ENCODE results near the gene PDE9A. TPM values are rescaled to one million over a fixed set of nuclear protein-coding genes. Genes with fewer than 3 reads are reported as not detected.

Gene PDE9A
- 10 to 100 TPM in 1 of 4 donors, 1 to 10 TPM in 2, under 1 TPM in 1; 0.59 to 15.0 (median 6.9) TPM for total RNA-seq

GRCh38 chr21:42653231-42654061, at the start of gene PDE9A:
PDE9A (plus strand) TSS chr21:42653621; CDS start chr21:42653815, 194 bp downstream.
- peak within 1 kb of the TSS; percentile 49 to 56 for H3K4me3 ChIP-seq
- H3K27ac ChIP-seq, result peak within 1 kb of the TSS; percentile 79 to 85
- H3K36me3 ChIP-seq, result no peaks in the 10 kb centered on the region
- H3K9me3 ChIP-seq, result no peaks in the 10 kb centered on the region
- intact Hi-C loops (cut with DNase I; ENCODE audit: low total_unique reads), result no loop called here
- DNase-seq, result peak; percentile 34 to 41
- TF ChIP-seq POLR2A (IDR thresholded peaks at IDR 0.05), result no peak
- TF ChIP-seq, protein P1, sequence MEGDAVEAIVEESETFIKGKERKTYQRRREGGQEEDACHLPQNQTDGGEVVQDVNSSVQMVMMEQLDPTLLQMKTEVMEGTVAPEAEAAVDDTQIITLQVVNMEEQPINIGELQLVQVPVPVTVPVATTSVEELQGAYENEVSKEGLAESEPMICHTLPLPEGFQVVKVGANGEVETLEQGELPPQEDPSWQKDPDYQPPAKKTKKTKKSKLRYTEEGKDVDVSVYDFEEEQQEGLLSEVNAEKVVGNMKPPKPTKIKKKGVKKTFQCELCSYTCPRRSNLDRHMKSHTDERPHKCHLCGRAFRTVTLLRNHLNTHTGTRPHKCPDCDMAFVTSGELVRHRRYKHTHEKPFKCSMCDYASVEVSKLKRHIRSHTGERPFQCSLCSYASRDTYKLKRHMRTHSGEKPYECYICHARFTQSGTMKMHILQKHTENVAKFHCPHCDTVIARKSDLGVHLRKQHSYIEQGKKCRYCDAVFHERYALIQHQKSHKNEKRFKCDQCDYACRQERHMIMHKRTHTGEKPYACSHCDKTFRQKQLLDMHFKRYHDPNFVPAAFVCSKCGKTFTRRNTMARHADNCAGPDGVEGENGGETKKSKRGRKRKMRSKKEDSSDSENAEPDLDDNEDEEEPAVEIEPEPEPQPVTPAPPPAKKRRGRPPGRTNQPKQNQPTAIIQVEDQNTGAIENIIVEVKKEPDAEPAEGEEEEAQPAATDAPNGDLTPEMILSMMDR (IDR thresholded peaks at IDR 0.05), result no peak
- H3K27me3 ChIP-seq, result no peaks in the 10 kb centered on the region
- no peaks in the 10 kb centered on the region for H3K4me1 ChIP-seq

GRCh38 chr21:42607102-42607501, 46.3 kb upstream of the PDE9A start:
- no peak for DNase-seq
- Histone ChIP-seq H3K4me1 (no peaks in the 10 kb centered on the region), H3K27me3 (no peaks in the 10 kb centered on the region), H3K9me3 (peaks cover 0 to 2% of the 10 kb centered on the region in 2 donors), H3K27ac (no peak overlapping the region), H3K36me3 (no peaks in the 10 kb centered on the region), H3K4me3 (no peak overlapping the region)
- TF ChIP-seq, protein P1 (IDR thresholded peaks at IDR 0.05), result no peak
- TF ChIP-seq POLR2A (IDR thresholded peaks at IDR 0.05), result no peak
- intact Hi-C loops (cut with DNase I; ENCODE audit: low total_unique reads), result no loop called here

DNA sequence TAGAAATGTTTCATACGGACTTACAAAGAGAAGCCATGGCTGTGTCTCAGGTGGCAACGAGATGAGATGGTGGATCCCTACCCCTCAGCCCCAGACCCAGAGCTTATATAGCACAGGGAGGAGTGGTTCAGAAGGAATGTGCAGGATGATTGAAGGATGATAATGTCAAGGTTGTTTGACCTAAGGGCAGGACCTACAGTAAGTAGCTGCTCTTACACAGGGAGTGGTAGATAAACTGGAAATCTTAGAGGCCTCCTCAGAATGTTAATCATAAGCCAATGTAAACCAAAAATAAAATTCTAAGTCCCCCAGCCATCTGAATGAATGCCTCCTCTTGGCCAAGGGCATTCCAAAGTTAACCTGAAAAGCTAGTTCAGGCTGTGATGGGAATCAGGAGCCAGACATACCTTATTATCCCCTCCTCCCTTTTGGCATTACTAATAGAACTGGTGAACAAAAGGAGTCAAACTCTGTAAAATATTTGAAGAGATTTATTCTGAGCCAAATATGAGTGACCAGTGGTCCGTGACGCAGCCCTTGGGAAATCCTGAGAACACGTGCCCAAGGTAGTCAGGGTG, 45.8 kb upstream of the PDE9A start:
- Histone ChIP-seq H3K4me3 (no peak overlapping the region), H3K9me3 (peaks cover 0 to 4% of the 10 kb centered on the region in 2 donors), H3K36me3 (no peaks in the 10 kb centered on the region), H3K4me1 (no peaks in the 10 kb centered on the region), H3K27ac (no peak overlapping the region), H3K27me3 (no peaks in the 10 kb centered on the region)
- DNase-seq, result no peak
- TF ChIP-seq, protein P1 (IDR thresholded peaks at IDR 0.05), result no peak
- no peak for TF ChIP-seq POLR2A (IDR thresholded peaks at IDR 0.05)
- intact Hi-C loops (cut with DNase I; ENCODE audit: low total_unique reads), result no loop called here

DNA sequence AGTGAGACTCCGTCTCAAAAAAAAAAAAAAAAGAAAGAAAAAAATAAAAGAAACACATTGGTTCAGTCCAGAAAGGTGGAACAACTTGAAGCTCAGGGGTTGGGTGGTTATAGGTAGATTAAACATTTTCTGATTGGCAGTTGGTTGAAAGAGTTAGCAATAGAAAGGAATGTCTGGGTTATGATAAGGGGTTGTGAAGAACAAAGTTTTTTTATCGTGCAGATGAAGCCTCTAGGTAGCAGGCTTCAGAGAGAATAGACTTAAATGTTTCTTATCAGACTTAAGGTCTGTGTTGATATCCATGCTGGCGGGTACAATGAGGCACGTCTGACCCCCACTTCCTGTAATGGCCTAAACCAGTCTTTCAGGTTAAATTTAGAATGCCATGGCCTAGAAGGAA, 45.0 kb upstream of the PDE9A start:
- peaks cover 0 to 4% of the 10 kb centered on the region in 2 donors for H3K9me3 ChIP-seq
- no peak overlapping the region for H3K27ac ChIP-seq
- no peaks in the 10 kb centered on the region for H3K4me1 ChIP-seq
- no peaks in the 10 kb centered on the region for H3K36me3 ChIP-seq
- no peak overlapping the region for H3K4me3 ChIP-seq
- intact Hi-C loops (cut with DNase I; ENCODE audit: low total_unique reads), result no loop called here
- H3K27me3 ChIP-seq, result no peaks in the 10 kb centered on the region
- no peak for TF ChIP-seq POLR2A (IDR thresholded peaks at IDR 0.05)
- TF ChIP-seq, protein P1 (IDR thresholded peaks at IDR 0.05), result no peak
- DNase-seq, result no peak

GRCh38 chr21:42609811-42610210, 43.6 kb upstream of the PDE9A start:
- Histone ChIP-seq H3K9me3 (peaks cover 0 to 4% of the 10 kb centered on the region in 2 donors), H3K4me3 (no peak overlapping the region), H3K36me3 (no peaks in the 10 kb centered on the region), H3K27ac (no peak overlapping the region), H3K4me1 (no peaks in the 10 kb centered on the region), H3K27me3 (no peaks in the 10 kb centered on the region)
- TF ChIP-seq POLR2A (IDR thresholded peaks at IDR 0.05), result no peak
- TF ChIP-seq, protein P1 (IDR thresholded peaks at IDR 0.05), result no peak
- DNase-seq, result no peak
- intact Hi-C loops (cut with DNase I; ENCODE audit: low total_unique reads), result no loop called here
